HG03442 (cell line): ENCODE results near the gene SMIM5.
"Not testable (repeated sequence)": the region's sequence is repeated elsewhere in the genome, so short reads cannot be mapped to it uniquely, and the experiment has no call there.

Experiments
- ATAC-seq: cut with Tn5 transposase; IDR thresholded peaks from one replicate; pipeline ENCODE4 v1.9.1; 2021; ENCODE audit warnings: mild to moderate bottlenecking, moderate library complexity; ENCODE audit not compliant: unreplicated experiment

The SMIM5 gene

GRCh38 chr17:75624021-75624420 lies 9.2 kb upstream of the SMIM5 start:
- ATAC-seq: no peak

GRCh38 chr17:75624714-75625345 lies 8.4 kb upstream of the SMIM5 start:
- no peak for ATAC-seq

- ATAC-seq: no peak
These were observed 7.3 kb upstream of the SMIM5 start for GRCh38 chr17:75625813-75626486.

GRCh38 chr17:75626496-75627038 lies 6.7 kb upstream of the SMIM5 start:
- no peak for ATAC-seq

DNA sequence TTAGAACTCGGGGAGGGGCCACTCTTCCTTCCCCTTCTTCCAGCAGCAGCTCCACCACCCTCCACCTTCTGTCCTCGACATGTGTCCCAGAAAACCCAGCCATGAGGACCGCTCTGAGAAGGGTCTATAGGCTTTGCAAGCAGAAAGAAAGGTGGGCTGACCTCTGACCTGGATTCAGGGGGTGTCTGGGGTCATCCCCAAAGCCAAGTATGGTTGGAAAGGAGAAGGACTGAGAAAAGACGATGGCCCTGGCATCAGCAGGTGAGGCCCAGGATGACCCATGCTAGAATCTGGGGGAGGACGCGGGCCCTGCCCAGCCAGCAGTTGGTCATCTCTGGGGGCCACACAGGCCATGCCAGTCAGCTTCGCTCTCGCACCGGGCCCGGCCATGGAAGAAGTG lies 6.1 kb upstream of the SMIM5 start:
- no peak for ATAC-seq

DNA sequence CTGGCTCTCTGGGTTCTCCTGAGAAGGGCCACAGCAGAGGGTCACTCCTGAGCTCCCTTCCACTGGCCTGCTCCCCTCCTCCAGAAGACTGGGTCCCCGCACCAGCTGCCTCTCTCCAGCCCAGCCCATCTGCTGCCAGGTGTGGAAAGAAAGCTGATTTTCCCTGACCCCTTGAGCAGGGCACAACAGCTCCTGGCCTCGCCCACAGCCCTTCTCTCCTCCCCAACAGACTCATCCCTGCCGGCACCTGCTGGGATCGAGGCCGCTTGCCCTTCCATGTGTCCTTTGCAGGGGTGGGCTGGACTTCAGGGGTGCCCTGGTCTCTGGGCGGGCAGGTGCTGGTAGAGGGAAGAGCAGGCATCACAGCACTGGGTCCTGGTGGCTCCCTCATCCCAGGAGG lies 4.8 kb upstream of the SMIM5 start:
- no peak for ATAC-seq

- no peak for ATAC-seq
These were observed 4.1 kb upstream of the SMIM5 start for GRCh38 chr17:75629157-75629556.

DNA sequence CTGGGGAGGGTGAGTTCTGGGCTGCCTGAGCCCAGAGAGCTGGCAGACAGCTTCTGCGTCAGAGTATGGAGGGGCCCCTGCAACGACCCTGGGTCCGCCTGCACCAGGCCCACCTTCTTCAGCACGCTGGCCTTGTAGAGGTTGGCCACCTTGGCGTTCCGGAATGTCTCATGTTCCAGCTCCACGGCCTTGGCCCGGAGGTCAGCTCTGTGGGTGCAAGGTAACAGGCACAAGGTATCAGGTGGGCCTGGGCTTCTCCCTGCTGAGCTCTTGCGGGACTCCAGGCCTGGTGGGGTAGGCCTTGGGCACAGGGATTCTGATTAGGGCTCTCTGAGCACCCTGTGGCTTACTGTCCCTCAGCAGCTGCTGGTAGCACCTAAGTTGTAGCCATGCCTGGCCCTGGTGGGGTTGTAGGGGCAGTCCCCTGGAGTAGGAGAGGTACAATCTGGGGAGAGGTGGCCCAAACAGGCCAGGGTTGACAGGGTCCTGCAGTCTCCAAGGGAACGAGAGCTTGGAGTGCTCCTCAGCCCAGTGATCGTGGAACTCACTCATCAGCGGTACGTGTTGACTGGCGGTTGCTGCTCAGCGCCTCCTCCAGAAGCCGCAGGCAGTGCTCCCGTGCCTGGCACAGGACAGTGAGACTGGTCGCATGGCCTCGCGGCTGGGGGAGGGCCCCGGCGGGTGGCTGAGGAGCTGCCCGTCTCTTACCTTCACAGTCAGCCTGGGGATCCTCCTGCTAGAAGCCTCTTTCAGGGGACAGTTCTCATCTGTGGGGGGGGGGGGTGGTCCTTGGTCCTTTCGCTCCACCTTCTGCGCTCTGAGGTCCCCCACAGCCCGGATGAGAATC lies 2.9 kb upstream of the SMIM5 start:
- no peak for ATAC-seq

DNA sequence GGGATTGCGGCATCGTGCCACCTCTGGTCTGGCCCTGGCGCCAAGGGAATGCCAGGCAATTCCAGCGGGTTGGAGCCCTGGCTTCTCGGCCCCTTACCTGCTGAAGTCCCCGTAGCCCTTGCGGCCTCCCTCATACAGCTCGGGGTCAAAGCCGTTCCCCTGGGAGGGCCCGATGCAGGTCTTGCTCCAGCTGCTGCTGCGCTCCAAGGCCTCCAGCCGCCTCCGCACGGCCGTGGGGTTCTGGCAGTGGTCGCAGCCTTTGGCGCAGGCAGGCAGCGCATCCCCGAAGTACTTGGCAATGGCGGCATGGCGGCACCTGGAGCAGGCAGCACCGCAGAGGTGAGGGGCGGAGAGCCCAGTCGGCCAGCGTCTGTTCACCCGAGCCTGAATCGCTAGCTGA lies 1.9 kb upstream of the SMIM5 start:
- ATAC-seq: no peak

GRCh38 chr17:75632428-75632827 lies 806 bp upstream of the SMIM5 start:
- no peak for ATAC-seq

DNA sequence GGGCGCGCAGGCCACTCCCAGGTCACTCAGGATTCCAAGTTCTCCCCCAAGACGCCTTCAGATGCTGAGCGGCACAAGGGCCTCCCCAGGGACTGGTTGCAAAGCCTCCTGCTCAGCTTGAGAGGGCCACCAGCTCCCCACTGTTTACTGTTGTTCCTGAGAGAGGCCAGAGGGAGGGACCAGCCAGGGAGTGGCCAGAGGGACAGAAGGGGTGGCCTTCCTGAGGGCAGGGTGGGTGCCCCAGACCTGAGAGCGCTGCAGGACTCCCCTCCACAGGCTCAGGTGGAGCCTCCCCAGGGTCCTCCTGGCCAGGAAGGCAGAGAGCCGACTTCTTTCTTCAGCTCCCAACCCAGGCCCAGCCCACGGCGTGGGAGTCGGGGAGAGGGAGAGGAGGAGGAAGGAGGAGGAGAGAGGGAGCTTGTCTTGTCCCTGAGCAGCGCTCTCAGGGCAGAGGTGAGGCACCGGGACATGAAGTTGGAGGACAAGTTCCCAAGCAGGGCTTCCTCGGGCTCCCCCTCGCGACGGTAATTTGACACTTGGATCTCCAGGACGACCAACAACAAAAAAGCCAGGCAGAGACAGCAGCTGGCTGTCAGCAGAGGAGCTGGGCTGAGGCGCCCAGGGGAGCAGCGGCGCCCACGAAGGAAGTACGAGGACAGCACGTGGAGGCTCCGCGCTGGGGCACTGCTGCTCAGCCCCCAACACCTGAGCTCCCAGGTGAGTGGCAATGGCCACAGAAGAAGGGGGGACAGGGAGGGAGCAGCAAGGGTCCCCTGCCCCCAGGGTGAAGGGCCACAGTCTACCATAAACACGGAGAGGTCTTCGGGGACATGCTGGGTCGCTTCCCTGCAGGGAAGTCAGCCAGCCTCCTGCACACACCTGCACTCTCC lies 497 bp downstream of the SMIM5 start:
- no peak for ATAC-seq

DNA sequence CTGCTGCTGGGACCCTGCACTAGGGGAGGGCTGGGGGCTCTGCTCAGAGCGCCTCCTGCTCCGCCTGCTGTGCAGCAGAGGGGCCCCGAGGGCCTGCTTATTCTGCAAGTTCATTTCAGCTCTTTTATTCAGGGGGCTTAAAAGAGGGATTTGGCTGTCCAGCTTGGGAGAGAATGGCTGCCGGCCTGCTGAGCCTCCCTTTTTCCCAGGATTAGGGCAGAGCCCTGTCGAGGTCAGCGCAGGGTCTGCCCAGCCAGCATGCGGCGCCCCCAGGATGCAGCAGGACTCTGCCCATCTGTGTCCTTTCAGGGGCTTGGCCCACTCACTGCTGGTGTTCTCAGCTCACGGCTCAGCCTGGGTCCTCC lies 1.1 kb downstream of the SMIM5 start:
- no peak for ATAC-seq

DNA sequence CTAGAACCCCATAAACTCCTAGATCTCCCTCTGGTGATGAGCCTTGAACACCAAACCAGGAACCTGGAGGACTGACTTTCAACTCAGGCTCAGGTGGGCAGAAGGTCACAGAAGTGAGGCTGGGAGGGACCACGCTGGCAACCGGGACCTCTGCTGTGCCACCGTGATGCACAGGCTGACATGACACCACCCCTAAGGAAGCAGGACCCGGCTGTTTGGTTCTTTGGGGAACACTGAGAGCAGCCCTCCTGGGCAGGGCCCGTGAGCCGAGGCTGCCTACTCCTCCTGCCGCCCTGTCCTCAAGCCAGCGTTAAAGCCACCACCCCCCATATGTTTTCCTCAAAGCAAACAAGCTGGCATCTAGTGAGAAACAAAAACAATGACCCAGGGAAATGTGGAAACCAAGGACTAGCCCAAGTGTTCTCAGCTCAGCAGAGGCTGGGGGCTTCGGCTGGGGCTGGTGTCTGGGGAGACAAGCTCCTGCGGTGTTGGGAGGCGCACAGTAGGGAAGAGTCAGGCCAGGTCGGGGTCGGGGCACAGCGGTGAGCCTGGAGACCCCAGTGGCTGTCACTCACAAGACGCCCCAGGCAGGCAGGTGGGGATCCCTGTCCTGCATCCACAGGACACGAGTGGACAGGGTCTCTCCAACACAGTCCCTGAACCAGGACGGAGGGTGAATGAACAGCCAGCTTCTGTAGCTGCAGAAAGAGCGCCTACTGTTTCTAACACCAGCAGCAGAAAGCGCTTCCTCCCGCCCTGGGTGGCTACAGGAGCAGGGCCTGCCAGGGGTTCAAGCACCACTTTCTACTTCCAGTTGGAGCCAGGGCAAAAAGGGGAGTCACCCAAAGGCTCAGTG lies 1.7 kb downstream of the SMIM5 start:
- ATAC-seq: no peak

DNA sequence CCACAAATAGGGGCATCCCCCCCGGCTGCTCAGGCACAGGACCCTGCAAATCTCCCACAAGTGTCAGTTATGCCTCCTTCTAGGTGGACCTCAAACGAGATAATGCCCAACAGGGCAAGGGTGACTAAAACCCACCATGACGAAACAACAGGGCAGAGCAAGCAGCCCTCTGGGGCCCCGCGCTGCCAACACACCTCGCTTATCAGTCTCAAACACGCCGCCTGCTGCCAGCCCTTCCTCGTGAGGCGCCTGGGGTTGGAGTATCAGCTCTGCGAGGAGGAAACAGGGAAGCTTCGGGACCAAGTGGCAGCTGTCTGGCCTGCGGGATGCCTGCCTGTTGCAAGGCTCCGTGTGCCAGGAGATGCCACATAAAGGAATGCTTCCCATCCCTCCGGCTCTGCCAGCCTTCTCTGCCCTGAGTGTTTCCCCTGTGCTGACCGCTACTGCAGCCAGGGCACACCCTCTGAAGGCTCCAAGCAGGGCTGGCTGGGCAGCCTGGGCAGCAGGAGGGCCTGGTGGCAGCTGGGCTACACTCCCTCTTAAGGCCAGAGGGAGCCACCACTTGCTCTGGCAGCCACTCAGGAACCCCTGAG lies 2.5 kb downstream of the SMIM5 start:
- ATAC-seq: no peak

- no peak for ATAC-seq
These were observed 3.3 kb downstream of the SMIM5 start for GRCh38 chr17:75636381-75637142.

DNA sequence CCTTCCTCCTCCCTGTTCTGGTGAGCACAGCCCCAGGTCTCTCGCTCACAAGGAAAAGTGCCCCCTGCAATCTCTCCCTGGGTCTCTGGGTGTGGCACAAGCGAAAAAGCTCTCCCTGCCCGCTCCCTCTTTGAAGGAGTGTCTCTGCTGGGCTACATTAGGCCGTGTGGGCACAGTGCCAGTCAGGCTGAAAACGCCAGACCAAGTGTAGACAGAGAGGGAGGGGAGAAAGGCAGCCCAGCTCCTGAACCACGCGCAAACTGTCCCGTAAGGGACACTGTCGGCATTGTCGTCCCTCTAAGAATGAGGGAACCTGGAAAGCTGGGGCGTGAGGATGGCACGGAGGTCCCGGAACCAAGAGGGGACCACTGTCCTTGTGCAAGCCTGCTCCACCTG lies 3.9 kb downstream of the SMIM5 start:
- no peak for ATAC-seq

DNA sequence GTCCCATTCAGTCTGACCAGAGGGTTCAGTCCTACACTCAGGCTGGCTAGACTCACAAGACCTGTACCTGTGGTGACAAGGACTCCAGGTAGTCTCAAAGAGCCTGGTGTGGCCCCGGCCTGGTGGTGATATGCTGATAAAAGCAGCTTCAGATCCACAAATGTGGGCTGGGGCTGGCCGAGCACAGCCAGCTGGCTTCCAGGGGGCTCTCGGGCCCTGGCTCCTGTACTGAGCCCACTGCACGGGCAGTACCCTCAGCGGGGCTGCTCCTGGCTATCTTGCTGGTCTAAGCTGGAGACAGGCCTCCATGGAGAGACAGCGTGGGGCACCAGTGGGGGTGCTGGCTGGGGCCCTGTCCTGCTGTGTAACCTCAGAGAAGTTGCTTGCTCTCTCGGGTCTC lies 4.3 kb downstream of the SMIM5 start:
- ATAC-seq: no peak

DNA sequence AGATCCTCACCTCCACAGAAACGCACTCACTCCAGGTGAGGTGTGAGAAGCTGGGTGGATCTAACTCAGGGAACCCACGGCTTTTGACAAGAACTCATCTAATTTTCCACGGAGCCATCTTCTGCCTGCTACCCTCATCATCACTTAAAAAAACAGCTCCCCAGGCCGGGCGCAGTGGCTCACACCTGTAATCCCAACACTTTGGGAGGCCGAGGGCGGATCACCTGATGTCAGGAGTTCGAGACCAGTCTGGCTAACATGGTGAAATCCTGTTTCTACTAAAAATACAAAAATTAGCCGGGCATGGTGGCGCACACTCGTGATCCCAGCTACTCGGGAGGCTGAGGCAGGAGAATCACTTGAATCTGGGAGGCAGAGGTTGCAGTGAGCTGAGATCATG lies 4.8 kb downstream of the SMIM5 start:
- not testable (repeated sequence) for ATAC-seq

- no peak for ATAC-seq
These were observed 5.7 kb downstream of the SMIM5 start for GRCh38 chr17:75638893-75639292.
